Stomach (tissue), 9 donors: ENCODE measurements around the gene NPL. TPM values are rescaled to one million over a fixed set of nuclear protein-coding genes. Genes with fewer than 3 reads are reported as not detected.
A peak's percentile ranks its signal among the peaks of the same experiment; 100 is the strongest.

ENCODE experiments used
- DNase-seq, 2 donors: peaks; one replicate each; pipeline versions ENCODE4 v3.0.0 to v3.0.0-alpha.2; 2013 to 2019
- H3K27ac ChIP-seq, 5 donors: fragments of 200-600 bp in 4 of 5; sonication (generic) in 4 of 5; one replicate each; pipeline ENCODE4 v1.5.1; 2013 to 2019; ENCODE audit warnings: mild to moderate bottlenecking in 1 of 5, moderate library complexity in 1 of 5
- H3K27me3 ChIP-seq, 3 donors: fragments of 200-600 bp; sonication (generic); one replicate each; pipeline ENCODE4 v1.5.1; 2017 to 2019; ENCODE audit warnings: mixed run types in 1 of 3
- H3K36me3 ChIP-seq, 4 donors: fragments of 200-600 bp; sonication (generic); 1 replicate in 3 of 4; 2 replicates in 1 of 4; pipeline ENCODE4 v1.5.1; 2016 to 2019
- H3K4me1 ChIP-seq, 4 donors: fragments of 200-600 bp; sonication (generic); one replicate each; pipeline ENCODE4 v1.5.1; 2016 to 2019
- H3K4me3 ChIP-seq, 4 donors: fragments of 200-600 bp; sonication (generic) in 3 of 4; one replicate each; pipeline ENCODE4 v1.5.1; 2016 to 2019; ENCODE audit warnings: mild to moderate bottlenecking in 1 of 4
- H3K9me3 ChIP-seq, 4 donors: fragments of 200-600 bp; sonication (generic); one replicate each; pipeline ENCODE4 v1.5.1; 2016 to 2019
- EP300 ChIP-seq: sonication (generic); formaldehyde crosslinking; IDR thresholded peaks from one replicate; pipeline ENCODE4 v1.6.1; 2017; ENCODE audit warnings: antibody characterized with exemption
- POLR2A ChIP-seq, 4 donors: fragments of 450-650 bp; IDR thresholded peaks; one replicate each; pipeline ENCODE4 v1.6.1; 2016; ENCODE audit warnings: antibody characterized with exemption in 4 of 4, control low read depth in 2 of 4, mild to moderate bottlenecking in 1 of 4, moderate library complexity in 1 of 4
- POLR2AphosphoS5 ChIP-seq, 3 donors: sonication (generic); formaldehyde crosslinking; IDR thresholded peaks; one replicate each; pipeline ENCODE4 v1.6.1; 2016; ENCODE audit warnings: antibody characterized with exemption in 3 of 3
- WGBS, 5 donors: extraction: QIAGEN DNeasy Blood & Tissue Kit in 3 of 5; methylation state at CpG; one replicate each; pipeline versions ENCODE4 v1.1.5 to v1.1.7; 2013 to 2018; 5-methylcytosine and 5-hydroxymethylcytosine counted together
- intact Hi-C: fragments of 100-400 bp; cut with DNase I; formaldehyde crosslinking; loops from one replicate; pipeline ENCODE4 v1.15.1; 2023; ENCODE audit warnings: low total_unique reads
- polyA plus RNA-seq, 3 donors: library from polyadenylated mRNA; stranded (reverse); fragments of 200-250 nt; gene quantifications; one replicate each; pipeline ENCODE4 v1.2.3, GENCODE V29; 2013
- total RNA-seq, 5 donors: library from RNA; depleted of rRNA; stranded (reverse); fragments of >200 nt; gene quantifications; one replicate each; pipeline versions ENCODE4 v1.1.0 to v1.2.3, GENCODE V29; 2014 to 2016
- TF ChIP-seq, protein P1 (sequence below), 7 experiments: fragments of 450-650 bp in 4 of 7; fragments of 200-600 bp in 3 of 7; sonication (generic) in 3 of 7; IDR thresholded peaks; one replicate each; pipeline ENCODE4 v1.5.1; 2016 to 2019; ENCODE audit warnings: antibody characterized with exemption in 7 of 7, control low read depth in 2 of 7, mild to moderate bottlenecking in 1 of 7
- donor health status: healthy with polysubstance abuse.
- donor health status: Bipolar disorder and iron deficiency.
- donor health status: healthy.

NPL gene
- total and polyA plus RNA-seq, 8 donors, result 0.45 to 48.5 (median 6.0) TPM

DNA sequence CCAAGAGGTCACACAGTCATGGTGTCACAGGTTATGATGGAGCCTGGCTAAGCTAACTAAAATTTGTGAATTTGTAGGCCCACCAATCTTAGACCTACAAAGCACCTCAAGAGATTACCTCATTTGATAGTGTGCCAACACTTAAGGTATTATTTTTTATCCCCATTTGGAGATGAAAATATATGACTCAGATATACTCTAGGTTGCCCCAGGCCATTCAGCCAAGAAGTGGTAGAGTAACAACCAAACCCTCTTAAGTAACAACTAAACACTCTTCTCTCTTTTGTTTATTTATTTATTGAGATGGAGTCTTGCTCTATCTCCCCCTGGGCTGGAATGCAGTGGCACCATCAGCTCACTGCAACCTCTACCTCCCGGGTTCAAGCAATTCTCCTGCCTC, 14.3 kb downstream of the NPL start:
- TF ChIP-seq EP300 (no peak), POLR2A (IDR thresholded peaks at IDR 0.05) (no peak), POLR2AphosphoS5 (IDR thresholded peaks at IDR 0.05) (no peak)
- TF ChIP-seq, protein P1, sequence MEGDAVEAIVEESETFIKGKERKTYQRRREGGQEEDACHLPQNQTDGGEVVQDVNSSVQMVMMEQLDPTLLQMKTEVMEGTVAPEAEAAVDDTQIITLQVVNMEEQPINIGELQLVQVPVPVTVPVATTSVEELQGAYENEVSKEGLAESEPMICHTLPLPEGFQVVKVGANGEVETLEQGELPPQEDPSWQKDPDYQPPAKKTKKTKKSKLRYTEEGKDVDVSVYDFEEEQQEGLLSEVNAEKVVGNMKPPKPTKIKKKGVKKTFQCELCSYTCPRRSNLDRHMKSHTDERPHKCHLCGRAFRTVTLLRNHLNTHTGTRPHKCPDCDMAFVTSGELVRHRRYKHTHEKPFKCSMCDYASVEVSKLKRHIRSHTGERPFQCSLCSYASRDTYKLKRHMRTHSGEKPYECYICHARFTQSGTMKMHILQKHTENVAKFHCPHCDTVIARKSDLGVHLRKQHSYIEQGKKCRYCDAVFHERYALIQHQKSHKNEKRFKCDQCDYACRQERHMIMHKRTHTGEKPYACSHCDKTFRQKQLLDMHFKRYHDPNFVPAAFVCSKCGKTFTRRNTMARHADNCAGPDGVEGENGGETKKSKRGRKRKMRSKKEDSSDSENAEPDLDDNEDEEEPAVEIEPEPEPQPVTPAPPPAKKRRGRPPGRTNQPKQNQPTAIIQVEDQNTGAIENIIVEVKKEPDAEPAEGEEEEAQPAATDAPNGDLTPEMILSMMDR (IDR thresholded peaks at IDR 0.05), result no peak
- Histone ChIP-seq H3K27ac (no peak overlapping the region), H3K4me3 (no peak overlapping the region), H3K27me3 (no peaks in the 10 kb centered on the region), H3K4me1 (no peaks in the 10 kb centered on the region), H3K9me3 (no peaks in the 10 kb centered on the region), H3K36me3 (peaks cover 4 to 47% (median 34%) of the 10 kb centered on the region in 4 donors)
- no peak for DNase-seq
- intact Hi-C loops, result no loop called here
- 87 to 95% (median 92%) methylated on average over 1 of the region's 1 CpG for WGBS, 5 donors

GRCh38 chr1:182806015-182806678, 16.6 kb downstream of the NPL start:
- Histone ChIP-seq H3K27me3 (no peaks in the 10 kb centered on the region), H3K4me1 (no peaks in the 10 kb centered on the region), H3K27ac (no peak overlapping the region), H3K4me3 (no peak overlapping the region), H3K36me3 (peaks cover 4 to 53% (median 34%) of the 10 kb centered on the region in 4 donors), H3K9me3 (no peaks in the 10 kb centered on the region)
- 57 to 74% (median 63%) methylated on average over 10 to 11 of the region's 11 CpGs for WGBS, 5 donors
- no peak for TF ChIP-seq POLR2AphosphoS5 (IDR thresholded peaks at IDR 0.05)
- no peak for TF ChIP-seq POLR2A (IDR thresholded peaks at IDR 0.05)
- TF ChIP-seq, protein P1 (IDR thresholded peaks at IDR 0.05), result no peak
- no peak for TF ChIP-seq EP300
- intact Hi-C loops, result no loop called here
- peak in 1 of 2 donors; percentile 35 for DNase-seq

DNA sequence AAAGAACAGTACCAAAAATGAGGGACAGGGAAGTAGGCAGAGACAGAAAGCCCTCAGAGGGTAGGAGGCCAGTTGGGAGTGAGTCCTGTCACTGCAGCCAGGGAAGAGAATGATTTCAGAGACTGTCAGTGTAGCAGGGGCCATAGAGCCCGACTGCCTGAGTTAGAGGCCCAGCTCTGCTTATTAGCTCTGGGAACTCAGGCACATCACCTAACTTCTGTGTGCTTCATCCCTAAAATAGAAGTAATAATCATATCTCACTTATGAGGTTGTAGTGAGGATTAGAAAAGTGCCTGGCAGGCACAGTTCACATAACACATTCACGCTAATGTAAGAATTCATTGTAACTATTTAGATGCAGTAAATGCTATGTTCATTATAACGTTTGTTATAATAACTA, 18.3 kb downstream of the NPL start:
- H3K36me3 ChIP-seq, result peaks cover 4 to 62% (median 47%) of the 10 kb centered on the region in 4 donors
- H3K27me3 ChIP-seq, result no peaks in the 10 kb centered on the region
- H3K9me3 ChIP-seq, result no peaks in the 10 kb centered on the region
- WGBS, 5 donors, result 77 to 96% (median 91%) methylated on average over 3 of the region's 3 CpGs
- H3K4me3 ChIP-seq, result no peak overlapping the region
- no peak for DNase-seq
- TF ChIP-seq POLR2AphosphoS5 (IDR thresholded peaks at IDR 0.05), result no peak
- no peak for TF ChIP-seq EP300
- TF ChIP-seq, protein P1 (IDR thresholded peaks at IDR 0.05), result no peak
- no peak for TF ChIP-seq POLR2A (IDR thresholded peaks at IDR 0.05)
- no peaks in the 10 kb centered on the region for H3K4me1 ChIP-seq
- intact Hi-C loops, result no loop called here
- no peak overlapping the region for H3K27ac ChIP-seq

GRCh38 chr1:182809414-182809957, 19.9 kb downstream of the NPL start:
- Histone ChIP-seq H3K4me3 (no peak overlapping the region), H3K27me3 (no peaks in the 10 kb centered on the region), H3K27ac (no peak overlapping the region), H3K36me3 (peaks cover 4 to 64% (median 50%) of the 10 kb centered on the region in 4 donors), H3K9me3 (no peaks in the 10 kb centered on the region), H3K4me1 (no peaks in the 10 kb centered on the region)
- TF ChIP-seq EP300 (no peak), POLR2AphosphoS5 (IDR thresholded peaks at IDR 0.05) (no peak), POLR2A (IDR thresholded peaks at IDR 0.05) (no peak)
- TF ChIP-seq, protein P1 (IDR thresholded peaks at IDR 0.05), result no peak
- intact Hi-C loops, result no loop called here
- 57 to 74% (median 70%) methylated on average over 3 of the region's 3 CpGs for WGBS, 5 donors
- DNase-seq, result no peak
